Measurements from ENCODE around the gene TMEM117.
A peak's percentile ranks its signal among the peaks of the same experiment; 100 is the strongest.
"Not testable (repeated sequence)": the region's sequence is repeated elsewhere in the genome, so short reads cannot be mapped to it uniquely, and the experiment has no call there.

The TMEM117 gene

GRCh38 chr12:43840338-43840737 lies 4.5 kb downstream of the TMEM117 start:
- DNase-seq (ENCODE audit: low spot score): no peak

GRCh38 chr12:43841253-43841652 lies 5.4 kb downstream of the TMEM117 start:
- DNase-seq (ENCODE audit: low spot score): no peak

GRCh38 chr12:43842259-43842658 lies 6.4 kb downstream of the TMEM117 start:
- DNase-seq (ENCODE audit: low spot score): no peak

- not testable (repeated sequence) for DNase-seq (ENCODE audit: low spot score)
These were observed 11.7 kb downstream of the TMEM117 start for GRCh38 chr12:43847425-43848225.

- no peak for DNase-seq (ENCODE audit: low spot score)
These were observed 12.3 kb downstream of the TMEM117 start for GRCh38 chr12:43848226-43848507.

GRCh38 chr12:43848786-43849185 lies 12.9 kb downstream of the TMEM117 start:
- DNase-seq (ENCODE audit: low spot score): no peak

- no peak for DNase-seq (ENCODE audit: low spot score)
These were observed 16.9 kb downstream of the TMEM117 start for GRCh38 chr12:43852744-43853143.

- no peak for DNase-seq (ENCODE audit: low spot score)
These were observed 21.1 kb downstream of the TMEM117 start for GRCh38 chr12:43856972-43857371.

GRCh38 chr12:43858096-43858495 lies 22.2 kb downstream of the TMEM117 start:
- no peak for DNase-seq (ENCODE audit: low spot score)

- DNase-seq (ENCODE audit: low spot score): no peak
These were observed 23.1 kb downstream of the TMEM117 start for GRCh38 chr12:43858991-43859390.

- no peak for DNase-seq (ENCODE audit: low spot score)
These were observed 25.3 kb downstream of the TMEM117 start for GRCh38 chr12:43861015-43861839.

- DNase-seq (ENCODE audit: low spot score): no peak
These were observed 25.9 kb downstream of the TMEM117 start for GRCh38 chr12:43861840-43862150.

- DNase-seq (ENCODE audit: low spot score): no peak
These were observed 28.0 kb downstream of the TMEM117 start for GRCh38 chr12:43863770-43864366.

GRCh38 chr12:43864557-43864956 lies 28.7 kb downstream of the TMEM117 start:
- DNase-seq (ENCODE audit: low spot score): not testable (repeated sequence)

GRCh38 chr12:43869184-43869583 lies 33.3 kb downstream of the TMEM117 start:
- no peak for DNase-seq (ENCODE audit: low spot score)

- not testable (repeated sequence) for DNase-seq (ENCODE audit: low spot score)
These were observed 33.9 kb downstream of the TMEM117 start for GRCh38 chr12:43869765-43870164.

- DNase-seq (ENCODE audit: low spot score): not testable (repeated sequence)
These were observed 35.4 kb downstream of the TMEM117 start for GRCh38 chr12:43871258-43871657.

- no peak for DNase-seq (ENCODE audit: low spot score)
These were observed 36.5 kb downstream of the TMEM117 start for GRCh38 chr12:43872396-43872795.

- no peak for DNase-seq (ENCODE audit: low spot score)
These were observed 42.2 kb downstream of the TMEM117 start for GRCh38 chr12:43878050-43878449.

- DNase-seq (ENCODE audit: low spot score): no peak
These were observed 44.7 kb downstream of the TMEM117 start for GRCh38 chr12:43880547-43880946.

GRCh38 chr12:43882578-43883178 lies 46.8 kb downstream of the TMEM117 start:
- peak; percentile 70 for DNase-seq (ENCODE audit: low spot score)

- DNase-seq (ENCODE audit: low spot score): no peak
These were observed 47.4 kb downstream of the TMEM117 start for GRCh38 chr12:43883311-43883710.

- DNase-seq (ENCODE audit: low spot score): no peak
These were observed 47.9 kb downstream of the TMEM117 start for GRCh38 chr12:43883748-43884147.

Measured in NAMALWA (cell line).